OCI-M2 (cell line): ENCODE measurements around the gene NDUFB10.

Source experiments
- DNase-seq: peaks from one replicate; lab custom pipeline; 2025; ENCODE audit not compliant: unreplicated experiment; lab: John Stamatoyannopoulos, UW

NDUFB10 gene

DNA sequence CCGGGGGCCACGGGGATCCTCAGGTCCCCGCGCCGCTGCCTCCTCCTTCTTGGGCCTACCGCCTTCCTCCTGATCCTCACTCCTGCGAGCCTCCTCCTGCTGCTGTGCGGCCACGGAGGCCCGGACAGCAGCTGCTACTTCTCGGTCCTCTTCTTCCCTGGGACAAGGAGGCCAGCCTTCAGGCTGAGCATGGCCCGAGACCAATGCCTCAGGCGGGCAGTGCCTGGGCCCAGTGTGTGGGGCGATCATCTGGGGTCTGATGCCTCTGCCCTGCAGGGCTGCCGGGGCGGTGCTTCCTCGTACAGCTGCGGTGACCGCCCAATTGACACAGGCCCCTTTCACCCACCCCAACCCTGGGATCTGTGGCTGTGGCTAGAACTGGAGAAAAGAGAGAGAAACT, 41.7 kb downstream of the NDUFB10 start:
- no peak for DNase-seq

DNA sequence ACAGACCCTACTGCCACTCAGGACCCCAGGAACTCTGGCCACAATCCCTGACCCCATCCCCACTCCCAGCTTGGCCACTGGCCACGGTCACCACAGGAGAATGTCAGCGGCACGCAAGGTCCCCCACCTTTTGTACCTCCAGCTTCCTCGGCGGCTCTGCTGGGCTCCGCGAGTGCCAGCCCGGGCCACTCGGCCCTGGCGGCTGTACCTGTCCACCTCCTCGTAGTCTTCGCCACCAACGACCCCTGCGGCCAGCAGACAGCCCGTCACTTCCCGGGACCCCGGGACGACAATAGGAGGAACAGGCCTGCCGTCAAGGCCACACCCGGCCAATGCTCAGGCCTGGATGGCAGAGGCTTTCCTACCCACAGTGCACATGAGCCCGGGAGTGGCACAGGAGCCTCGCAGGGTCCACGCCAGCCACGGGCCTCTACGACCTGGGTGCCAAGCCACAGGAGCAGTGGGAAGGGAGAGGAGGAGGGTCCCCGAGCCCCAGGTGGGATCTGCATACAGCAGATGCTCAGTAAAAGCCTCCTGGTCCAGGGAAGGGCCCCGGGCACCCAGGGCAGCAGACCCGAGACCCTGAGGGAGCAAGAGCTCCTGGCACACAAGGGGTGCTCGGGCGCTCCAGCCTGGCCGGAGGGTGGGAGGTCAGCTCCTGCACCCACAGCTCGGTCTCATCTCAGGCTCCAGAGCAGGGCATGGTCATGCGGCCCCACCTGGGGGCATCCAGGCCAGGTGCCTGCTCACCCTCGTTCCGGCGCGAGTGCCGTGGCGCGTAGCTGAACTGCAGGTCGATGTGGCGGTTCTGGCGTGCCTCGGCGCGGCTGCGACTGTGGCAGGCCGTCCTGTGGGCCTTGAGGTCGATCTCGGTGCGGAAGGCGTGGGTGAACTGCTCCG, 42.4 kb downstream of the NDUFB10 start:
- DNase-seq: no peak

GRCh38 chr16:2002406-2003230, 43.3 kb downstream of the NDUFB10 start:
- DNase-seq: no peak

DNA sequence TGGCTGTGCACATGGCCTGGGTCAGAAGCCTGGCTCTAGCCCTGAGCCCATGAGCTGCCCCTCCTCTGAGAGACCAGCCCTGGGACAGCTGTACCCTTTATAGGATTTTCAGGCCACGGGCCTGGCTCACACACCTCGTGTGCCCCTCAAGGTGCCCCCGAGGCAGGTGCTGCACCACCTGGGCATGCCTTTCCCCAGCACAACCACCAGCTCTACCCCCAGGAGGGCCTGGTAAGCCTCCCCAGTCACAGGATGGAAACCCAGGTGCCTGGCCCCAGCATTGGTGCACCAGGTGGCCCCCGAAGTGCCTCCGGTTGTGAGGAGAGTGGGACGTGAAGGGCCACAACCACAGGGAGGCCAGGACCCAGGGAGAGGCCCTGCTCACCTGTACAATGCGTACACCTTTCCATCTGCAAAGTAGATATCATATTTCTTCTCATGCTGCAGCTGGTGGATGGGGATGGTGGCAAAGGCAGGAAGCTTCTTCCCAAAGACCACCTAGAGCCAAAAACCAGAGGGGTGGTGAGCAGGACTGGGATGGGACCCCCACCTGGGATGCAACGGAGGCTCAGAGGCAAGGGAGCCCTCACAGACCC, 44.0 kb downstream of the NDUFB10 start:
- no peak for DNase-seq

DNA sequence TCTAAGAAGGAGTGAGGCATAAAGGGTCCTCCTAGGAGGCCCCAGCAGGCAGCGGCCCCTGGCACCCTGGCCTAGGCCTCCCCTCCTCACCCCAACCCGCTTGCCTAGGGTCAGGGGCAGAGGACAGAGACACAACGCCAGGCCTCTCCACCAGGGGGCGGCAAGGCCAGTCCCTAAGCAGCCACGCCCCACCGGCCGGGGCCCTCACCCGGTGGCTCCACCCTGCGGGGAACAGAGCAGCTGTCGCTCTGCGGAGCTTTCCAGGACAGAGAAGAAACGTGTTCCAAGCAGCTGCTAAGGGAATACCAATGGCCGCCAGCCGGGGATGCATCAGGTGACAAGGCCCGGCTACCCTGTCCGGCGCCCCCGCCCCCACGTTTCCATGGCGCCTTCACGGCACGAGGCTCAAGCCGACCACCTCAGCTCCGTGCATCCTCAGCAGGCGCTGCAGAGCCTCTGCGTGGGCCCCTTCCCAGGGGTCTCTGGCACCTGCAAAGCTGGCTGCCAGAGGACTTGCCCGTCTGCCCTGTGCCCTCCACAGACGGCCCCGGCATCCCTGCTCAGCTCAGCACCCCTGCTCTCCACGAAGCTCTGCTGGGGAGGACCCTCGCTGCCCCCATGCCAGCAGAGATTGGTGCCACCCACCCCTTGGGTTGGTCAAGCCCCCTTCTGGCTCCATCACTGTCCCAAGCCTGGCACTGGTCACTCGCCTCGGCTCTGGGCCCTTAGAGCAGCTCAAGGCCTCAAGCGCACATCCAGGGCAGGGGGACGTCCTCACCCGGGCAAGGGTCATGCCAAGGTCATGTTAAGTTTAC, 44.7 kb downstream of the NDUFB10 start:
- no peak for DNase-seq

- DNase-seq: no peak
These were observed 45.6 kb downstream of the NDUFB10 start for GRCh38 chr16:2004795-2005517.

- DNase-seq: no peak
These were observed 46.3 kb downstream of the NDUFB10 start for GRCh38 chr16:2005646-2006045.

GRCh38 chr16:2006317-2006716, 47.0 kb downstream of the NDUFB10 start:
- no peak for DNase-seq

- DNase-seq: no peak
These were observed 47.9 kb downstream of the NDUFB10 start for GRCh38 chr16:2007081-2007836.

DNA sequence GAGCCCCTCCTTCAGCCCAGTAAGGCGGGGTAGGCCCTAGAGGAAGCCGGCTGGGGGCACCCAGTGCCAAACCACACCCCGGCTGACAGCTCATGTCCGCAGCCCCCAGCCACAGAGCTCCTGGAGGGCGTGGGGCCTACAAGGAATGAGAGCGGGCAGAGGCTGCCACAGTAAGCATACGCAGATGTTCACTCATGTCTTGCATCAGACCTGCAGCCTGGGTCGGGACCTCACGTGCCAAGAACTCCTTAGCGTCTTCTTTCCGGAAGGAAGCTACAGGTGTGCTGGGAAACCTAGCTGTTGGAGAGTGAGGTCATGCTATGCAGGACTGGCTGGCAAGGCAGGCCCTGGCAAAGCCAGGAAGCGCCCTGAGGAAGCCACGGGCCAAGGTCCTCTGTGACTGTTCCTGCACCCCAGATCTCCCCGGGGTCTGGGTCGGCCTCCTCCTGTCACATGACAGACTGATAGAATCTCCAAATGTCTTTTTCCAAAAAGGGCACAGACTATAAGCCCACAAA, 48.7 kb downstream of the NDUFB10 start:
- DNase-seq: no peak

DNA sequence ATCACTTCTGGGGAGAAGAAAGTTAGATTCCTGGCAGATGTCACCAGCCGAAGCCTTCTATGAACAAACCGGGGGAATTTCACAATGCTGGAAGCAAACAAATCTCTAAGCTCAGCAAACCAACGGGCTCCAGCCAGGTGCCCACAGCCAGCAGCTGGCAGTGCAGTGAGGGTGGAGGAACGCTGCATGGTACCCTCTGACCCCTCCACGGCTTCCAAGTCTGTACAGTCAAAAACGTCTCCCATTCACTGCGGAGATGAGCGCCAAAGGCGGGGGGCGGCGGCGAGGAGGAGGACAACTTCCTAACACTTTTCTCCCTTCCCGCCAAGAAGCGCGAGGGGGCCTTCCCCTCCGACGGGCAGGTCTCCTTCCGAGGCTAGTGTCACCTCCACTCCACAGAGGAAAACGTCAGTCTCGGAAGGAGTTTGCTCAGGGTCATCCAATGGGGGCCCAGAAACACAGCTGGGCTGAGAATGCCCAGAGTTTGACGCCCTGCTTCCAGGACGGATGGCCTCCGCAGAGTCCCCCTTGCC, 49.4 kb downstream of the NDUFB10 start:
- DNase-seq: no peak

GRCh38 chr16:2009164-2009711, 49.9 kb downstream of the NDUFB10 start:
- DNase-seq: no peak

DNA sequence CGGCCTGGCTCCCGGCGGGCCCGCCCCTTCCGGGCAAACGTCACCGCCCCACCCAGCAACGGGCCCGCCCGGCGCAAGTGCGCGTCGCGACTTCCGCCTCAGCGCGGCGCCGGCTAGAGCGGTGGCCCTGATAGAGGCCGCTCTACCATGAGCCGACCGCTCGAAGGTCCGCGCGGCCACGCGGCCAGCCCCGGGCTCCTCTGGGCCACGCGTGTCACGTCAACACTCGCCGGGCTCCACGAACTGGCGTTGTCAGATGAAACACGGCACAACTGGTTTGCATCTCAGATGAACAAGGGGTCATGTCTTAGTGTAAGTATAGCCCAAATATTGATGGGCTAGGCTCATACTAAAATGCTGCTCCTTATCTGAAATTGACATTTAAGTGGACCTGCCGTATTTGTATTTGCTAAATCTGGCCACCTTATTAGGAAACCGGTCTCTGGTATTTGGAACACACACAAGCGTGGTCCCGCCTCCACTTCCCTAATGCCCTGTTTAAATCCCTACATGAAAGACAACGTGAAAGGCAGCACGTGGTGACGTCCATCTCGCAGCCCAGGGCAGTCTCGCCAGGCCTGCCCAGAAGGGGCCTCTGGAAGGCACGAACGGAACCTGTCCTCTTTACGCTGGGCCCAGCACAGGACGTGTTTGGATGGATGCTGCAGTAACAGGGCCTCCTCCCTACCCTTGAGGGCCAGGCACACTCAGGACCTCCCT, 50.6 kb downstream of the NDUFB10 start, which contains the start of gene ZNF598:
ZNF598 (minus strand) TSS at position 31 of the 720 bp plus-strand sequence.
- DNase-seq: no peak
